Gastroesophageal sphincter (tissue), 3 donors: ENCODE measurements around the gene NHS.

Experiments
- EP300 ChIP-seq: sonication (generic); formaldehyde crosslinking; IDR thresholded peaks from one replicate; pipeline ENCODE4 v1.6.1; 2017; ENCODE audit warnings: antibody characterized with exemption, mild to moderate bottlenecking
- POLR2A ChIP-seq, 2 donors: fragments of 450-650 bp; IDR thresholded peaks; one replicate each; pipeline ENCODE4 v1.6.1; 2017; ENCODE audit warnings: antibody characterized with exemption in 2 of 2, mild to moderate bottlenecking in 2 of 2, moderate library complexity in 1 of 2
- POLR2AphosphoS5 ChIP-seq: sonication (generic); formaldehyde crosslinking; IDR thresholded peaks from one replicate; pipeline ENCODE4 v1.6.1; 2017; ENCODE audit warnings: antibody characterized with exemption
- TF ChIP-seq, protein P1 (sequence below), 4 experiments: fragments of 200-600 bp in 2 of 4; fragments of 450-650 bp in 2 of 4; sonication (generic) in 1 of 4; IDR thresholded peaks; one replicate each; pipeline ENCODE4 v1.5.1; 2017 to 2019; ENCODE audit warnings: antibody characterized with exemption in 4 of 4, mild to moderate bottlenecking in 2 of 4, moderate library complexity in 2 of 4

DNA sequence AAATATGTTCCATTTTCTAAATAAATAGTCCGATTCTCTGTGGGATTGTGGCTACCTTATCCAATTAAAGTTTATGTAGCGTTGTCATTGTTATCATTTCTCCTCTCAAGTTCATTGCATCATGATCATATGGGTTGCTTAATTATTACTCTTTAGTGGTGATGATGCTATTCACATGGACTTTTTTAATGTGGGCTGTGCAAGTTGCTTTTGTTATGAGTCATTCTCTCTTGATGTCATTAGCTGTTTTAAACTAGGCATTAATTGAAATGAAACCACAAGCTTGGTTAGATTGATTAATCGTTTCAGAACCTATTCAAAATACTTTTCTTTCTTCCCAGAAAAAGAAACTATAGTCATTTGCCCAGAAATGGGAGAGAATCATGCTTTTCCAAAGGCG lies 38.2 kb downstream of the NHS start:
- TF ChIP-seq EP300 (no peak), POLR2A (IDR thresholded peaks at IDR 0.05) (no peak), POLR2AphosphoS5 (peak; percentile 52)
- TF ChIP-seq, protein P1, sequence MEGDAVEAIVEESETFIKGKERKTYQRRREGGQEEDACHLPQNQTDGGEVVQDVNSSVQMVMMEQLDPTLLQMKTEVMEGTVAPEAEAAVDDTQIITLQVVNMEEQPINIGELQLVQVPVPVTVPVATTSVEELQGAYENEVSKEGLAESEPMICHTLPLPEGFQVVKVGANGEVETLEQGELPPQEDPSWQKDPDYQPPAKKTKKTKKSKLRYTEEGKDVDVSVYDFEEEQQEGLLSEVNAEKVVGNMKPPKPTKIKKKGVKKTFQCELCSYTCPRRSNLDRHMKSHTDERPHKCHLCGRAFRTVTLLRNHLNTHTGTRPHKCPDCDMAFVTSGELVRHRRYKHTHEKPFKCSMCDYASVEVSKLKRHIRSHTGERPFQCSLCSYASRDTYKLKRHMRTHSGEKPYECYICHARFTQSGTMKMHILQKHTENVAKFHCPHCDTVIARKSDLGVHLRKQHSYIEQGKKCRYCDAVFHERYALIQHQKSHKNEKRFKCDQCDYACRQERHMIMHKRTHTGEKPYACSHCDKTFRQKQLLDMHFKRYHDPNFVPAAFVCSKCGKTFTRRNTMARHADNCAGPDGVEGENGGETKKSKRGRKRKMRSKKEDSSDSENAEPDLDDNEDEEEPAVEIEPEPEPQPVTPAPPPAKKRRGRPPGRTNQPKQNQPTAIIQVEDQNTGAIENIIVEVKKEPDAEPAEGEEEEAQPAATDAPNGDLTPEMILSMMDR (IDR thresholded peaks at IDR 0.05), result no peak
